Liver (tissue), 9 donors: Measurements from ENCODE around the gene C11orf98. TPM values are rescaled to one million over a fixed set of nuclear protein-coding genes. Genes with fewer than 3 reads are reported as not detected.

Experiments used
- DNase-seq: peaks from one replicate; pipeline ENCODE4 v3.0.0-alpha.2; 2017; ENCODE audit warnings: low spot score
- H3K27ac ChIP-seq, 2 donors: one replicate each; pipeline ENCODE4 v1.7.0; 2013; ENCODE audit warnings: inconsistent platforms in 2 of 2, low read length in 2 of 2, control low read depth in 1 of 2, low read depth in 1 of 2, mild to moderate bottlenecking in 1 of 2
- H3K27me3 ChIP-seq, 4 donors: one replicate each; pipeline versions ENCODE4 v1.6.1 to v1.7.0; 2013; ENCODE audit warnings: low read length in 3 of 4, inconsistent platforms in 1 of 4, mild to moderate bottlenecking in 1 of 4, moderate library complexity in 1 of 4; ENCODE audit not compliant: control insufficient read depth in 4 of 4, insufficient read depth in 4 of 4
- H3K36me3 ChIP-seq, 4 donors: one replicate each; pipeline versions ENCODE4 v1.6.1 to v1.7.0; 2013; ENCODE audit warnings: low read length in 3 of 4, mild to moderate bottlenecking in 3 of 4, low read depth in 1 of 4, moderate library complexity in 1 of 4; ENCODE audit not compliant: control insufficient read depth in 4 of 4, insufficient read depth in 3 of 4
- H3K4me1 ChIP-seq, 4 donors: one replicate each; pipeline versions ENCODE4 v1.6.1 to v1.7.0; 2013; ENCODE audit warnings: low read length in 3 of 4, mild to moderate bottlenecking in 3 of 4, moderate library complexity in 1 of 4; ENCODE audit not compliant: control insufficient read depth in 4 of 4, insufficient read depth in 4 of 4
- H3K4me3 ChIP-seq, 3 donors: one replicate each; pipeline versions ENCODE4 v1.6.1 to v1.7.0; 2013; ENCODE audit warnings: low read length in 3 of 3, control low read depth in 1 of 3, low read depth in 1 of 3, mild to moderate bottlenecking in 1 of 3
- H3K9ac ChIP-seq, 2 donors: one replicate each; pipeline ENCODE4 v1.7.0; 2013; ENCODE audit warnings: low read length in 2 of 2, mild to moderate bottlenecking in 2 of 2, moderate library complexity in 2 of 2, control low read depth in 1 of 2, low read depth in 1 of 2
- H3K9me3 ChIP-seq, 4 donors: one replicate each; pipeline versions ENCODE4 v1.6.1 to v1.7.0; 2013; ENCODE audit warnings: low read length in 3 of 4; ENCODE audit not compliant: control insufficient read depth in 4 of 4
- EGR1 ChIP-seq, 2 donors: IDR thresholded peaks; 2 replicates each; pipeline ENCODE4 v1.6.1; 2016 to 2018; ENCODE audit warnings: antibody characterized with exemption in 2 of 2, low read depth in 2 of 2
- FOXA1 ChIP-seq: IDR thresholded peaks from 2 replicates; pipeline ENCODE4 v1.6.1; 2016; ENCODE audit warnings: antibody characterized with exemption
- FOXA2 ChIP-seq: IDR thresholded peaks from 2 replicates; pipeline ENCODE4 v1.6.1; 2016; ENCODE audit warnings: antibody characterized with exemption
- GABPA ChIP-seq, 2 donors: IDR thresholded peaks in 1 of 2; conservative IDR thresholded peaks in 1 of 2; 2 replicates each; pipeline ENCODE4 v1.6.1; 2016; ENCODE audit warnings: antibody characterized with exemption in 2 of 2, mild to moderate bottlenecking in 1 of 2, moderate library complexity in 1 of 2
- HNF4A ChIP-seq, 2 donors: conservative IDR thresholded peaks; 2 replicates each; pipeline ENCODE4 v1.6.1; 2016; ENCODE audit warnings: antibody characterized with exemption in 2 of 2, mild to moderate bottlenecking in 2 of 2
- HNF4G ChIP-seq: IDR thresholded peaks from 2 replicates; pipeline ENCODE4 v1.6.1; 2016; ENCODE audit warnings: antibody characterized with exemption
- JUND ChIP-seq, 2 donors: IDR thresholded peaks; 2 replicates each; pipeline ENCODE4 v1.6.1; 2016; ENCODE audit warnings: antibody characterized with exemption in 2 of 2
- MAX ChIP-seq: IDR thresholded peaks from 2 replicates; pipeline ENCODE4 v1.6.1; 2016; ENCODE audit warnings: antibody characterized with exemption
- NR2F2 ChIP-seq: IDR thresholded peaks from 2 replicates; pipeline ENCODE4 v1.6.1; 2016; ENCODE audit warnings: antibody characterized with exemption
- RAD21 ChIP-seq, 2 donors: IDR thresholded peaks; 2 replicates each; pipeline ENCODE4 v1.6.1; 2016; ENCODE audit warnings: antibody characterized with exemption in 2 of 2, mild to moderate bottlenecking in 2 of 2
- REST ChIP-seq: IDR thresholded peaks from 2 replicates; pipeline ENCODE4 v1.6.1; 2016; ENCODE audit warnings: antibody characterized with exemption, mild to moderate bottlenecking
- RXRA ChIP-seq, 2 donors: IDR thresholded peaks; 2 replicates each; pipeline ENCODE4 v1.6.1; 2017 to 2018; ENCODE audit warnings: antibody characterized with exemption in 2 of 2, mild to moderate bottlenecking in 1 of 2
- SP1 ChIP-seq: IDR thresholded peaks from 2 replicates; pipeline ENCODE4 v1.6.1; 2018; ENCODE audit warnings: antibody characterized with exemption, mild to moderate bottlenecking
- TAF1 ChIP-seq: conservative IDR thresholded peaks from 2 replicates; pipeline ENCODE4 v1.6.1; 2016; ENCODE audit warnings: antibody characterized with exemption, mild to moderate bottlenecking
- YY1 ChIP-seq: IDR thresholded peaks from 2 replicates; pipeline ENCODE4 v1.6.1; 2016; ENCODE audit warnings: antibody characterized with exemption, mild to moderate bottlenecking
- ZBTB33 ChIP-seq: IDR thresholded peaks from 2 replicates; pipeline ENCODE4 v1.6.1; 2016; ENCODE audit warnings: antibody characterized with exemption
- WGBS: extraction: QIAGEN DNeasy Blood & Tissue Kit; methylation state at CpG from one replicate; pipeline ENCODE4 v1.1.7; 2013; 5-methylcytosine and 5-hydroxymethylcytosine counted together
- polyA plus RNA-seq, 2 donors: library from polyadenylated mRNA; stranded (reverse) in 1 of 2; unstranded in 1 of 2; fragments of 200-250 nt in 1 of 2; fragments of >200 nt in 1 of 2; fragmentation: Nextera tagmentation in 1 of 2; extraction: Ambion mirVana in 1 of 2; gene quantifications; one replicate each; pipeline versions ENCODE4 v1.2.1 to v1.2.3, GENCODE V29; 2013 to 2015
- total RNA-seq, 2 donors: library from RNA; depleted of rRNA; stranded (reverse); fragments of >200 nt; gene quantifications; one replicate each; pipeline ENCODE4 v1.2.3, GENCODE V29; 2014
- TF ChIP-seq, protein P1 (sequence below): IDR thresholded peaks from 2 replicates; pipeline ENCODE4 v1.6.1; 2016; ENCODE audit warnings: antibody characterized with exemption
- TF ChIP-seq, protein P2 (sequence below): fragments of 150-350 bp; IDR thresholded peaks from 2 replicates; pipeline ENCODE4 v1.5.1; 2017; ENCODE audit warnings: improper control_type of control experiment, low read depth, low read length; ENCODE audit not compliant: missing input control
- donor health status: healthy.
- donor health status: healthy.
- donor health status: healthy.
- donor health status: healthy.
- donor health status: healthy.

C11orf98 gene
- total and polyA plus RNA-seq, 4 donors, result 16.5 to 49.9 (median 30.7) TPM

- peak; percentile 92 for TF ChIP-seq YY1
- peak; percentile 62 for TF ChIP-seq ZBTB33
- peak in 1 of 2 donors; percentile 76 for TF ChIP-seq GABPA (IDR thresholded peaks at IDR 0.05 in 1 of 2, conservative IDR thresholded peaks at IDR 0.05 in 1 of 2)
- peak; percentile 54 to 84 for TF ChIP-seq JUND (IDR thresholded peaks at IDR 0.05)
- peak; percentile 59 to 79 for TF ChIP-seq HNF4A (conservative IDR thresholded peaks at IDR 0.05)
- TF ChIP-seq FOXA2, result peak; percentile 60
- TF ChIP-seq, protein P1, sequence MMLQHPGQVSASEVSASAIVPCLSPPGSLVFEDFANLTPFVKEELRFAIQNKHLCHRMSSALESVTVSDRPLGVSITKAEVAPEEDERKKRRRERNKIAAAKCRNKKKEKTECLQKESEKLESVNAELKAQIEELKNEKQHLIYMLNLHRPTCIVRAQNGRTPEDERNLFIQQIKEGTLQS, result no peak
- peak; percentile 27 for TF ChIP-seq HNF4G
- TF ChIP-seq, protein P2, sequence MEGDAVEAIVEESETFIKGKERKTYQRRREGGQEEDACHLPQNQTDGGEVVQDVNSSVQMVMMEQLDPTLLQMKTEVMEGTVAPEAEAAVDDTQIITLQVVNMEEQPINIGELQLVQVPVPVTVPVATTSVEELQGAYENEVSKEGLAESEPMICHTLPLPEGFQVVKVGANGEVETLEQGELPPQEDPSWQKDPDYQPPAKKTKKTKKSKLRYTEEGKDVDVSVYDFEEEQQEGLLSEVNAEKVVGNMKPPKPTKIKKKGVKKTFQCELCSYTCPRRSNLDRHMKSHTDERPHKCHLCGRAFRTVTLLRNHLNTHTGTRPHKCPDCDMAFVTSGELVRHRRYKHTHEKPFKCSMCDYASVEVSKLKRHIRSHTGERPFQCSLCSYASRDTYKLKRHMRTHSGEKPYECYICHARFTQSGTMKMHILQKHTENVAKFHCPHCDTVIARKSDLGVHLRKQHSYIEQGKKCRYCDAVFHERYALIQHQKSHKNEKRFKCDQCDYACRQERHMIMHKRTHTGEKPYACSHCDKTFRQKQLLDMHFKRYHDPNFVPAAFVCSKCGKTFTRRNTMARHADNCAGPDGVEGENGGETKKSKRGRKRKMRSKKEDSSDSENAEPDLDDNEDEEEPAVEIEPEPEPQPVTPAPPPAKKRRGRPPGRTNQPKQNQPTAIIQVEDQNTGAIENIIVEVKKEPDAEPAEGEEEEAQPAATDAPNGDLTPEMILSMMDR, result no peak
- TF ChIP-seq EGR1 (IDR thresholded peaks at IDR 0.05; ENCODE audit: low read depth in 2 of 2), result no peak
- TF ChIP-seq REST, result no peak
- peak; percentile 31 for TF ChIP-seq FOXA1
- TF ChIP-seq RXRA (IDR thresholded peaks at IDR 0.05), result peak; percentile 83 to 91
- TF ChIP-seq RAD21 (IDR thresholded peaks at IDR 0.05), result peak in 1 of 2 donors; percentile 38
- peak; percentile 65 for TF ChIP-seq MAX
- no peak for TF ChIP-seq TAF1
- no peak for TF ChIP-seq NR2F2
- TF ChIP-seq SP1, result peak; percentile 79
- Histone ChIP-seq H3K4me1 (peaks cover 16 to 65% (median 50%) of the 10 kb centered on the region in 4 donors), H3K4me3 (no peak overlapping the region), H3K27me3 (no peaks in the 10 kb centered on the region), H3K9me3 (no peaks in the 10 kb centered on the region), H3K9ac (peak overlapping the region in 1 of 2 donors; percentile 60), H3K36me3 (peaks cover 5 to 40% (median 38%) of the 10 kb centered on the region in 4 donors), H3K27ac (peak overlapping the region; percentile 86 to 94)
- DNase-seq, result peak; percentile 39
- WGBS, result 29% methylated on average over 2 of the region's 2 CpGs
These were observed 48.3 kb upstream of the C11orf98 start for GRCh38 chr11:62713343-62713742.
